Measurements from ENCODE around the gene CHRM3.

- TF ChIP-seq CTCF (IDR thresholded peaks at IDR 0.05) (no peak), EZH2 (IDR thresholded peaks at IDR 0.05; ENCODE audit: borderline replicate concordance, insufficient read depth, low read depth, low read length, poor library complexity, severe bottlenecking) (no peak)
These were observed 48.5 kb upstream of the CHRM3 start for GRCh38 chr1:239337799-239338430.
